Spleen (tissue), 7 donors: ENCODE data around the gene PRRX2.

Experiments
- CTCF ChIP-seq, 11 experiments: fragments of 200-600 bp in 7 of 11; fragments of 450-650 bp in 4 of 11; sonication (generic) in 4 of 11; IDR thresholded peaks in 8 of 11; conservative IDR thresholded peaks in 3 of 11; 1 replicate in 7 of 11; 2 replicates in 4 of 11; pipeline versions ENCODE4 v1.4.0 to v1.8.0; 2016 to 2021; ENCODE audit warnings: antibody characterized with exemption in 11 of 11, inconsistent platforms in 4 of 11, mild to moderate bottlenecking in 1 of 11
- POLR2A ChIP-seq, 3 donors: fragments of 450-650 bp; IDR thresholded peaks; one replicate each; pipeline ENCODE4 v1.5.1; 2017; ENCODE audit warnings: antibody characterized with exemption in 3 of 3, mild to moderate bottlenecking in 1 of 3
- POLR2AphosphoS5 ChIP-seq, 3 donors: sonication (generic); formaldehyde crosslinking; IDR thresholded peaks; one replicate each; pipeline ENCODE4 v1.5.1; 2017; ENCODE audit warnings: antibody characterized with exemption in 3 of 3
- donor health status: DM: no; HTN: no; CAD: no; lungs with moderate emphysema.
- donor health status: DM: no; HTN: no; CAD: no.
- donor health status: DM: no; HTN: no; CAD: no.

- no peak for TF ChIP-seq CTCF (IDR thresholded peaks at IDR 0.05 in 8 of 11, conservative IDR thresholded peaks at IDR 0.05 in 3 of 11)
- TF ChIP-seq POLR2A (IDR thresholded peaks at IDR 0.05), result no peak
- TF ChIP-seq POLR2AphosphoS5 (IDR thresholded peaks at IDR 0.05), result no peak
These were observed 7.3 kb downstream of the PRRX2 start for GRCh38 chr9:129672702-129673101.
